Fibroblast of pulmonary artery (primary cell): ENCODE results near the gene CCL8.

Source experiments
- DNase-seq: peaks from one replicate; pipeline ENCODE4 v3.0.0-alpha.2; 2010; ENCODE audit warnings: low read depth
- H3K4me3 ChIP-seq: replicated peaks from 2 replicates; pipeline ENCODE4 v1.5.1; 2011; ENCODE audit warnings: low read depth, mild to moderate bottlenecking, control low read depth, low read length, moderate library complexity
- CTCF ChIP-seq: IDR thresholded peaks from 2 replicates; pipeline ENCODE4 v1.5.1; 2011; ENCODE audit warnings: mild to moderate bottlenecking, control low read depth, low read length, inconsistent platforms; ENCODE audit errors: missing control alignments

The CCL8 gene

GRCh38 chr17:34356194-34356593 lies 37.0 kb downstream of the CCL8 start, which contains the start of gene CCL13:
CCL13 (plus strand) TSS chr17:34356480; CDS start chr17:34356527, 47 bp downstream.
- no peak for DNase-seq
- H3K4me3 ChIP-seq, result no peak within 1 kb of the TSS
- TF ChIP-seq CTCF, result no peak

- no peak for TF ChIP-seq CTCF
- DNase-seq, result no peak
- H3K4me3 ChIP-seq, result no peak overlapping the region
These were observed 38.2 kb downstream of the CCL8 start for GRCh38 chr17:34357398-34357797.

DNA sequence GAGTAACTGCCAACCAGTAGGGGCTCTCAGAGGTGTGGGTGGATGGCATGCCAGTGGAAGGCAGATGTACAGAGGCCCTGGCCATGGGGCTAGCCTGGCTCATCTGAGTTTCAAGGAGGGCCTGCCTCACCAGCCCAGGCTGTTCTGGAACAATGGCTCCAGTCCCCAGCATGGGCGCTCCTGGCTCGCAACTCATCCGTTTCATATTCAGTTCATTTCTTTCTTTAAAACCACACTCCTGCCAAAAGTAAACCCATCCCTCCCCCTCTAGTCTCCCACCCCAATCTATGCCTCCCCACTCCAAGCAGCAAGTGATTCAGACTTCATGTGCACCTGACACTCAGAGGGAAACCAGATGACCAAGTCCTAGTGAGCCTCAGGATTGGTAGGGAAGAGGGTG lies 39.4 kb downstream of the CCL8 start:
- no peak overlapping the region for H3K4me3 ChIP-seq
- no peak for DNase-seq
- TF ChIP-seq CTCF, result no peak

- no peak for DNase-seq
These were observed 41.5 kb downstream of the CCL8 start for GRCh38 chr17:34360601-34361270.

DNA sequence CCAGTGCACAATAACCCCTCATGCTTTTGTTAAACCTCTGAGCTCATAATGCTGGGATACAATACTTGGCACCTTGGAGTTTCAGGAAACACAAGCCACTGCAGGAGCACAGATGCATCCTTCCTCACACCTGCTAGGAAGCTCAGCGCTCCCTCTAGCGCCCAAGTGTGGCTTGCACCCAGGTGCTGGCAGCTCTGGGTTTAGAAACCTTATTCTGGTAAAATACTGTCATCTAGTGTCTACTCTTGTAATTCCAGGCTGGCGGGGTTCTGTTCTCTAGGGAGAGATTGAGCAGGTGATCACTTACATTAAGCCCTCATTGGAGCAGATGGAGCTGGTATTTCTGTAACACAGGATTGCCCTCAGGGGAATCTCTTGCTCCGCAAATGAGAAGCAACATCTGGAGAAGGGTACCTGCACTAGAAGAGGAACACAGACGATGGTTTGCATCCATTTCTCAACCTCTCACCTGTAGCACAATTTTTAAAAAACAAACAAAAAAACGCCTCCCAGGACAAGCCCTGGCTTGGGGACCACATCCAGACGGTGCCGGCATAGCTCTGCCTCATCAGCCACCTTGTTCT lies 42.3 kb downstream of the CCL8 start:
- DNase-seq, result peak; percentile 96
- no peak overlapping the region for H3K4me3 ChIP-seq
- no peak for TF ChIP-seq CTCF

More at GRCh38 chr17:34360601-34361270, 41.5 kb downstream of the CCL8 start:
- TF ChIP-seq CTCF, result no peak
- no peak overlapping the region for H3K4me3 ChIP-seq

DNA sequence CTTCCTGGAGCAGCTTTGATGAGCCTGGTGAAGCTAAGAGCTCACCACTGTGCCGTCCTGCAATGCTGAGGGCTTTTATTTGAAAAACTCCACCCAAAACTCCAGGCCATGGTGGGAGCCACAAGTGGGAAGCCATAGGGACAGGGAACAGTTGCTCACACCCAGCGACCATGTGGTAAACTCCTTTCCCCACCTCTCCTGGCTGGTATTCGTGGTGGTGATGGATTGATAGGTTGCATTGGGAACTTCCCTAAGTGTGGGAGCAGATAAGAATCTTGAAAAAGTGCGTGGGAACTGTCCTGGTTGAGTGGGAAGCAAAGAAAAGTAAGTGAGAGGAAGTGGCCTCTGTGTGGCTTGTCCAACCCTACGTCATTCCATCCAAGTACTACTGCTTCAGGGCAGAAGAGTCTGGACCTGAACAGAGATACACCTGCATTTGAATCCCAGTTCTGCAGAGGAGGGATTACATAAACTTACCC lies 44.0 kb downstream of the CCL8 start, which contains the start of gene CCL1:
CCL1 (minus strand) TSS at position 51 of the 479 bp plus-strand sequence. CDS start 72 bp downstream, outside the sequence.
- H3K4me3 ChIP-seq, result no peak within 1 kb of the TSS
- TF ChIP-seq CTCF, result no peak
- DNase-seq, result no peak
